Measurements from ENCODE around the gene SLC49A3.

- TF ChIP-seq TAF1 (IDR thresholded peaks at IDR 0.05; ENCODE audit: borderline replicate concordance, low read depth, low read length) (no peak), POLR2AphosphoS5 (IDR thresholded peaks at IDR 0.05; ENCODE audit: low read depth, low read length) (no peak), POLR2A (IDR thresholded peaks at IDR 0.05; ENCODE audit: low read depth, low read length) (no peak)
Measured at GRCh38 chr4:679629-680028, 9.3 kb downstream of the SLC49A3 start.
